Lower leg skin (tissue), 3 donors: ENCODE data around the gene MSANTD2.

Source experiments
- POLR2A ChIP-seq, 2 donors: fragments of 450-650 bp; IDR thresholded peaks; one replicate each; pipeline ENCODE4 v1.6.1; 2016 to 2017; ENCODE audit warnings: antibody characterized with exemption in 2 of 2, mild to moderate bottlenecking in 1 of 2, moderate library complexity in 1 of 2
- TF ChIP-seq, protein P1 (sequence below), 3 donors: fragments of 450-650 bp; IDR thresholded peaks; one replicate each; pipeline ENCODE4 v1.5.1; 2016; ENCODE audit warnings: antibody characterized with exemption in 3 of 3, mild to moderate bottlenecking in 3 of 3, moderate library complexity in 2 of 3

DNA sequence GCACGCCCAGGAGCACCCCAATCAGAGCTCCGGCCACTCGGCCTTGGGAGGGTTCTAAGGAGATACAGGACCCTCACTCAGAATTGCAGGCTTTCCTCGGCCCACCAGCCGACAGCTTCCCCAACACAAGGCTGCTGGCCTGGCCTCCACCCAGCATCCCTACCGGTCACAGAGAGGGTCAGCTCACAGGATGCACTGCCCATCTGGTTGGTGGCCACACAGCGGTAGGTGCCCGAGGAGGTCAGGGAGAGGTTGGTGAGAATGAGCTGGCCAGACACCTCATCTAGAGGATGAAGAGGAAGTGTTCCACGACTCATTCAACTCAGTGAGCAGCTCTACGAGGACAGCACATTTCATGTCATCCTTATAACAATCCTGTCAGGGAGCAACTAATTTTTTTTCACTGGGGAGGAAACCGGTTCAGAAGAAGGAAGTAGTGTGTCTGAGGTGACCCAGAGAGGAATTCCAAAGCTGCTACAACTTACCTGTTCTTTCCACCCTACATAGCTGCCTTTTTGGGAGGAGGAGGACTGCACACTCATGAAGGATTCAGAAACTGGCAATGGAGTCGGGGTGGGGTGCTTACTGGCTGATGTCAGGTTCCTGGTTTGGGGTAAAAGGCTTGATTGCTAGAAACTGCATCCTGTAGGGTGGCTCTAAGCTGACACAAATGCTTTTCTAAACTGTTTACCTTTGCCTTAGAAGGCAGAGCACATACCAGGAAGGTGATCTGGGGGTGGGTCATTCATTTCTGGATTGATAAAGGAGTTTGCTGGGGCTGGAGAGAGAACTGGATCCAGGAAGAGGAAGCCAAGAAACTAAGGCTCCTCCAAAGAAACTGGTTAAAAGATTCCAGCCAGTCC lies 51.5 kb downstream of the MSANTD2 start:
- TF ChIP-seq, protein P1, sequence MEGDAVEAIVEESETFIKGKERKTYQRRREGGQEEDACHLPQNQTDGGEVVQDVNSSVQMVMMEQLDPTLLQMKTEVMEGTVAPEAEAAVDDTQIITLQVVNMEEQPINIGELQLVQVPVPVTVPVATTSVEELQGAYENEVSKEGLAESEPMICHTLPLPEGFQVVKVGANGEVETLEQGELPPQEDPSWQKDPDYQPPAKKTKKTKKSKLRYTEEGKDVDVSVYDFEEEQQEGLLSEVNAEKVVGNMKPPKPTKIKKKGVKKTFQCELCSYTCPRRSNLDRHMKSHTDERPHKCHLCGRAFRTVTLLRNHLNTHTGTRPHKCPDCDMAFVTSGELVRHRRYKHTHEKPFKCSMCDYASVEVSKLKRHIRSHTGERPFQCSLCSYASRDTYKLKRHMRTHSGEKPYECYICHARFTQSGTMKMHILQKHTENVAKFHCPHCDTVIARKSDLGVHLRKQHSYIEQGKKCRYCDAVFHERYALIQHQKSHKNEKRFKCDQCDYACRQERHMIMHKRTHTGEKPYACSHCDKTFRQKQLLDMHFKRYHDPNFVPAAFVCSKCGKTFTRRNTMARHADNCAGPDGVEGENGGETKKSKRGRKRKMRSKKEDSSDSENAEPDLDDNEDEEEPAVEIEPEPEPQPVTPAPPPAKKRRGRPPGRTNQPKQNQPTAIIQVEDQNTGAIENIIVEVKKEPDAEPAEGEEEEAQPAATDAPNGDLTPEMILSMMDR (IDR thresholded peaks at IDR 0.05) = no peak
- no peak for TF ChIP-seq POLR2A (IDR thresholded peaks at IDR 0.05)
